AG04449 (cell line): Measurements from ENCODE around the gene BCAM.

Experiments
- CTCF ChIA-PET: fragments of 350-600 bp; formaldehyde crosslinking; extraction: SDS; loops from one replicate; lab custom pipeline; 2021; ENCODE audit warnings: antibody characterized with exemption; lab: Yijun Ruan, JAX
- POLR2A ChIA-PET: fragments of 400-600, 350-600 bp; formaldehyde crosslinking; extraction: SDS; loops from one replicate; lab custom pipeline; 2020; ENCODE audit warnings: antibody characterized with exemption, inconsistent platforms; lab: Yijun Ruan, JAX
- DNase-seq: peaks from one replicate; pipeline ENCODE4 v3.0.0-alpha.2; 2010; ENCODE audit warnings: low read depth, low spot score
- H3K4me3 ChIP-seq: 2 replicates; pipeline ENCODE4 v1.5.1; 2011; ENCODE audit warnings: low read depth, mild to moderate bottlenecking, control low read depth, low read length
- CTCF ChIP-seq: IDR thresholded peaks from one replicate; pipeline ENCODE4 v1.5.1; 2011; ENCODE audit warnings: mild to moderate bottlenecking, moderate library complexity, low read length, control low read depth, inconsistent platforms; ENCODE audit not compliant: insufficient read depth; ENCODE audit errors: missing control alignments

The BCAM gene

GRCh38 chr19:44807652-44808462 is 1.0 kb upstream of the BCAM start:
- CTCF ChIA-PET: interaction anchor here (0.8 to 8.0 kb wide), 16 partner anchors 10 to 237 kb away, joined by 3 to 85 read pairs (median 7); partner anchors contain the start of gene NECTIN2
- DNase-seq: no peak
- H3K4me3 ChIP-seq: no peak overlapping the region
- POLR2A ChIA-PET: no interaction called here
- peak; percentile 35 for TF ChIP-seq CTCF

GRCh38 chr19:44809577-44810233 is 802 bp downstream of the BCAM start:
- POLR2A ChIA-PET: no interaction called here
- no peak for DNase-seq
- peak overlapping the region; percentile 64 for H3K4me3 ChIP-seq
- CTCF ChIA-PET: interaction anchor here (0.9 to 8.0 kb wide), 11 partner anchors 12 to 119 kb away, joined by 3 to 85 read pairs (median 6); no protein-coding TSS in a partner anchor
- TF ChIP-seq CTCF: no peak

- CTCF ChIA-PET: interaction anchor here (0.9 to 3.9 kb wide), 7 partner anchors 11 to 120 kb away, joined by 3 to 33 read pairs (median 5); no protein-coding TSS in a partner anchor
- no peak for TF ChIP-seq CTCF
- no peak for DNase-seq
- POLR2A ChIA-PET: no interaction called here
- H3K4me3 ChIP-seq: no peak overlapping the region
These were observed 1.6 kb downstream of the BCAM start for GRCh38 chr19:44810234-44811121.

- no peak for DNase-seq
- ChIA-PET POLR2A (no interaction called here), CTCF (interaction anchor here (1.3 to 1.4 kb wide), 2 partner anchors 27 to 33 kb away, joined by 3 read pairs; no protein-coding TSS in a partner anchor)
- no peak overlapping the region for H3K4me3 ChIP-seq
- TF ChIP-seq CTCF: no peak
These were observed 2.2 kb downstream of the BCAM start for GRCh38 chr19:44811122-44811419.

- TF ChIP-seq CTCF: no peak
- CTCF ChIA-PET: interaction anchor here (1.2 to 1.4 kb wide), 2 partner anchors 13 to 32 kb away, joined by 3 read pairs; no protein-coding TSS in a partner anchor
- no peak overlapping the region for H3K4me3 ChIP-seq
- POLR2A ChIA-PET: no interaction called here
- no peak for DNase-seq
These were observed 3.3 kb downstream of the BCAM start for GRCh38 chr19:44812142-44812718.
